GM21515 (cell line): ENCODE data around the gene GNG7.
"Not testable (repeated sequence)": the region's sequence is repeated elsewhere in the genome, so short reads cannot be mapped to it uniquely, and the experiment has no call there.

ENCODE experiments used
- ATAC-seq: cut with Tn5 transposase; IDR thresholded peaks from one replicate; pipeline ENCODE4 v1.9.1; 2021; ENCODE audit not compliant: unreplicated experiment

GNG7 gene

GRCh38 chr19:2678044-2678671, 24.3 kb downstream of the GNG7 start:
- ATAC-seq: peak; percentile 54

DNA sequence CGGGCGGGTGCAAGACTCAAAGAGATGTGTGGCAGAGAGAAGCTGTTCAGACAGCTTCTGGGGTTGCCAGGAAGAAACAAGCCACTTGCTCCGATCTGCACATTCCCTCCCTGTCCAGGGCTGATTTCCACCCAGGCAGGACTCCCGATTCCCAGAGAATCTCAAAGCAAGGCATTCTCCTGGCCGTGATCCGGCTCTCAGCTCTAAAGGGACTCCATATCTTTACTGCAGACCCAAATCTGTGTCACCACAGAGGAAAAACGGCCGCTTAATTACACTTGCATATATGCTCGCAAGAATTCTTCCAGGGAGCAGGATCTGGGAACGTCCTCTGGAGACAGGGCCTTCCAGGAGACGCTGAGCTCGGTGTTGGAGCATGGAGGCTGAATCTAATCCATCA, 25.7 kb downstream of the GNG7 start:
- no peak for ATAC-seq

- ATAC-seq: no peak
Observed at GRCh38 chr19:2675892-2676291, 26.6 kb downstream of the GNG7 start.

GRCh38 chr19:2670217-2670616, 32.3 kb downstream of the GNG7 start:
- no peak for ATAC-seq

- no peak for ATAC-seq
Observed at GRCh38 chr19:2668175-2668763, 34.2 kb downstream of the GNG7 start.

DNA sequence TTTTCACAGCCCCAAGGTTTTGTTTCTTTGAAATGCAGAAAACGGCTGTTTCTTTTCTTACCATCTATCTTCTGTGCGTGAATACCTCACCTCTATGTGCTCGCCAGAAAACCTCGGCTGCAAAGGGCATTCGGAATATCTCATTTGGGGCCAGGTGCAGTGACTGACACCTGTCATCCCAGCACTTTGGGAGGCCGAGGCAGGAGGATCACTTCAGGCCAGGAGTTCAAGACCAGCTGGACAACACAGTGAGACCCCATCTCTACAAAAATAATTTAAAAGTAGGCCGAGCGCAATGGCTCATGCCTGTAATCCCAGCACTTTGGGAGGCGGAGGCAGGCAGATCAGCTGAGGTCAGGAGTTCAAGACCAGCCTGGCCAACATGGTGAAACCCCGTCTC, 35.1 kb downstream of the GNG7 start:
- ATAC-seq: not testable (repeated sequence)

GRCh38 chr19:2666344-2666994, 36.0 kb downstream of the GNG7 start:
- no peak for ATAC-seq

DNA sequence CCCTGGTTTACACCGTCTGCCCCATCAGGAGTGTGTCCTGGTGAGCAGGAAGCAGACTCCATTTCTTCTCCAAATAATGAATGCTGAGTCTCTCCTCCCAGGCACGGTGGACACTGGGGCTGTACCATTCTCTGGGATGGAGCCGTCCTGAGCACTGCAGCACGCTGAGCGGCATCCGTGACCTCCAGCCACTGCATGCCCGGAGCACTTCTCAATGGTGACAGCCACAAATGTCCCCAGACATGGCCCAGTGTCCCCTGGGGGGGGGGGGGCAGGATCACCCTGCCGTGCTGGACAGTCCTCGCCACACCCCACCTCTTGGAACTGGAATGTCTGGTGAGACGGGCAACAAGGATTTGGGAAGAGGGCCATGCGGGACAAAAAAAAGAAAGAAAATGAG, 37.4 kb downstream of the GNG7 start:
- no peak for ATAC-seq

- no peak for ATAC-seq
Observed at GRCh38 chr19:2663920-2664571, 38.4 kb downstream of the GNG7 start.

GRCh38 chr19:2661615-2662014, 40.9 kb downstream of the GNG7 start:
- ATAC-seq: no peak

DNA sequence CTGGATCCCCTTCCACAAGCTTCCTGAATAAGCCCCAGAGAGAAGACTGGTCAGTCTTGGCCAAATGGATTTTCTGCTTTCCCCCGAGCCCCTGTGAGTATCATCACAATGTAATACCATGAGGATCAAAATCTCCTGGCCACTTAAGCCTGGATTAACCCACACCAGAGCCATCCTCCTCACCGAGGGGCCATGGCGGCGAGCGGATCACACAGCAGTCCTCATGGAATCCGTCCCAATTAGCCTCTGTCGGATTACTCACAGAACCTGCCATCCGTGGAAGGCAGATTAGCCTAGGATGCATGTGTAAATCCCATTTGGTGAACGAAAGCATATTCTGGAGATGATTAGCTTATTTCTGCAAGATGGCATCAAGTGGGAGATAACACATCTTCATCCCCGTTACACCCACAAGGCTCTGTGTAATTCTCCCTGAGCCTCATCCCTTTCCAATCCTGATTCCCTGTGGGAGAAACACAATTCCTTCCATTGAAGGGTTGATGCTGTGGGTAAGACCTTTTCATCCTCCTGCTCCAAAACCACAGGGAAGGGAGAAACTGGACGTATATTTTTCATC, 42.5 kb downstream of the GNG7 start:
- no peak for ATAC-seq

DNA sequence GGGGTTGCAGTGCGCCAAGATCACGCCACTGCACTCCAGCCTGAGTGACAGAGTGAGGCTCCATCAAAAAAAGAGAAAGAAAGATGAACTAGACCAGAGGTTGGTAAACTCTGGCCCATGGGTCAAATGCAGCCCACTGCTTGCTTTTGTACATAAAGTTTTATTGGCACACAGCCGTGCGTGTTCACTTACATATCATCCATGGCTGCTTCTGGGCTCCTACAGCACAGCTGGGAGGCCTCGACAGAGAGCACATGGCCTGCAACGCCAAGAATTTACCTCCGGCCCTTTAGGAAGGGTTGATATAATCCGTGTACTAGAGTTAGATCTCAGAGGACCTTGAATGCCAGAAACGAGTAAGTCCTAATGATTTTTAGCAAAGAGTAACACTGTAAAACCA, 46.0 kb downstream of the GNG7 start:
- no peak for ATAC-seq

GRCh38 chr19:2653710-2654707, 48.5 kb downstream of the GNG7 start:
- ATAC-seq: no peak

GRCh38 chr19:2653218-2653617, 49.3 kb downstream of the GNG7 start:
- no peak for ATAC-seq

- no peak for ATAC-seq
Observed at GRCh38 chr19:2652504-2653099, 49.9 kb downstream of the GNG7 start.

GRCh38 chr19:2651002-2651733, 51.3 kb downstream of the GNG7 start:
- not testable (repeated sequence) for ATAC-seq

DNA sequence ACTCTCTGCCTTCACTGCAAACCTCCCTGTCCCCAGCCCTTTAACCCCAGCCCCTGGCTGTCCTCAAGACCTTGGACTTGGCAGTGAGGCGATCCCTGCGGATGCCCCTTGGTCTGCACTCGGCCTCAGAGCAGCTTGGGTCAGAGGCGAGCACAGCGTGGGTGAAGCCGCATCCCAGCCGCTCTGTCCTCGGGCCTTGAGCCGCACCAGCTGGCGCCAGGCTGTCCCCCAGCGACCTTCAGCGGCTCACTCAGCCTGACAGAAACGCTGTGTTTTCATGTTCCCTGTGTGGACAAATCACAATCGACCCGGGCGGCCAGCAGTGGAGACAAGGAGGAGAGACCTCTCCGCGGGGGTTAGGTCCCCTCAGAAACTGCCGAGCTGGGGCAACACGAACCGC, 52.0 kb downstream of the GNG7 start:
- no peak for ATAC-seq

- ATAC-seq: no peak
Observed at GRCh38 chr19:2648528-2648937, 54.0 kb downstream of the GNG7 start.

- no peak for ATAC-seq
Observed at GRCh38 chr19:2648099-2648498, 54.4 kb downstream of the GNG7 start.
